HG03571 (cell line): ENCODE results near the gene HES5.
"Not testable (repeated sequence)": the region's sequence is repeated elsewhere in the genome, so short reads cannot be mapped to it uniquely, and the experiment has no call there.

Experiments
- ATAC-seq: cut with Tn5 transposase; IDR thresholded peaks from one replicate; pipeline ENCODE4 v1.9.1; 2021; ENCODE audit not compliant: unreplicated experiment

The HES5 gene

GRCh38 chr1:2529784-2530512 lies at the start of gene HES5:
Gene HES5 (minus strand): TSS chr1:2530263. CDS start chr1:2530164, 99 bp downstream.
- no peak for ATAC-seq

GRCh38 chr1:2578758-2579118 lies 48.7 kb upstream of the HES5 start:
- ATAC-seq, result no peak

- peak; percentile 28 for ATAC-seq
These were observed 47.6 kb upstream of the HES5 start for GRCh38 chr1:2577565-2578075.

- ATAC-seq, result no peak
These were observed 46.0 kb upstream of the HES5 start for GRCh38 chr1:2575801-2576663.

- ATAC-seq, result no peak
These were observed 44.3 kb upstream of the HES5 start for GRCh38 chr1:2574350-2574749.

GRCh38 chr1:2573250-2573920 lies 43.3 kb upstream of the HES5 start:
- ATAC-seq, result no peak

GRCh38 chr1:2571348-2571747 lies 41.3 kb upstream of the HES5 start:
- ATAC-seq, result no peak

GRCh38 chr1:2570332-2570731 lies 40.3 kb upstream of the HES5 start:
- ATAC-seq, result no peak

GRCh38 chr1:2569703-2570102 lies 39.6 kb upstream of the HES5 start:
- not testable (repeated sequence) for ATAC-seq

- no peak for ATAC-seq
These were observed 39.0 kb upstream of the HES5 start for GRCh38 chr1:2569060-2569459.

- not testable (repeated sequence) for ATAC-seq
These were observed 38.2 kb upstream of the HES5 start for GRCh38 chr1:2568187-2568816.

GRCh38 chr1:2567083-2567679 lies 37.1 kb upstream of the HES5 start:
- ATAC-seq, result no peak

GRCh38 chr1:2566101-2567045 lies 36.3 kb upstream of the HES5 start:
- ATAC-seq, result no peak

GRCh38 chr1:2564815-2565374 lies 34.8 kb upstream of the HES5 start:
- ATAC-seq, result no peak

GRCh38 chr1:2564006-2564814 lies 34.1 kb upstream of the HES5 start:
- ATAC-seq, result no peak

- ATAC-seq, result no peak
These were observed 33.1 kb upstream of the HES5 start for GRCh38 chr1:2563205-2563604.

- ATAC-seq, result no peak
These were observed 32.1 kb upstream of the HES5 start for GRCh38 chr1:2561898-2562895.
